H9 (cell line): Measurements from ENCODE around the gene PRKAG2. TPM values are rescaled to one million over a fixed set of nuclear protein-coding genes. Genes with fewer than 3 reads are reported as not detected.

Experiments
- DNase-seq: peaks from one replicate; pipeline ENCODE4 v3.0.0-alpha.2; 2017
- H2AFZ ChIP-seq: one replicate; pipeline ENCODE4 v1.6.1; 2013; ENCODE audit warnings: mild to moderate bottlenecking, low read length, control low read depth, moderate library complexity
- H2AK5ac ChIP-seq: 2 replicates; pipeline ENCODE4 v1.6.1; 2013; ENCODE audit warnings: low read length, control low read depth, mixed read lengths; ENCODE audit not compliant: insufficient read length
- H2BK120ac ChIP-seq: one replicate; pipeline ENCODE4 v1.6.1; 2013; ENCODE audit warnings: low read depth, mild to moderate bottlenecking, low read length, control low read depth, inconsistent platforms; ENCODE audit not compliant: poor library complexity, severe bottlenecking
- H2BK12ac ChIP-seq: 2 replicates; pipeline ENCODE4 v1.6.1; 2013; ENCODE audit warnings: low read length, control low read depth, mixed read lengths, low read depth; ENCODE audit not compliant: insufficient read length
- H2BK15ac ChIP-seq: 2 replicates; pipeline ENCODE4 v1.6.1; 2013; ENCODE audit warnings: low read depth, low read length, control low read depth
- H2BK20ac ChIP-seq: one replicate; pipeline ENCODE4 v1.6.1; 2013; ENCODE audit warnings: low read depth, mild to moderate bottlenecking, low read length, control low read depth, inconsistent platforms; ENCODE audit not compliant: poor library complexity, severe bottlenecking
- H2BK5ac ChIP-seq: 2 replicates; pipeline ENCODE4 v1.6.1; 2013; ENCODE audit warnings: low read length, control low read depth, mixed read lengths; ENCODE audit not compliant: insufficient read length
- H3K14ac ChIP-seq: 2 replicates; pipeline ENCODE4 v1.6.1; 2013; ENCODE audit warnings: low read length, control low read depth; ENCODE audit not compliant: insufficient read depth
- H3K18ac ChIP-seq: 2 replicates; pipeline ENCODE4 v1.6.1; 2013; ENCODE audit warnings: low read depth, mild to moderate bottlenecking, mixed read lengths, low read length, control low read depth; ENCODE audit not compliant: insufficient read length
- H3K23ac ChIP-seq: 2 replicates; pipeline ENCODE4 v1.6.1; 2013; ENCODE audit warnings: low read length, control low read depth, mixed read lengths, low read depth; ENCODE audit not compliant: insufficient read length
- H3K23me2 ChIP-seq: 2 replicates; pipeline ENCODE4 v1.6.1; 2013; ENCODE audit warnings: low read depth, mild to moderate bottlenecking, mixed read lengths, low read length, control low read depth; ENCODE audit not compliant: insufficient read length, poor library complexity, severe bottlenecking
- H3K27ac ChIP-seq: 2 replicates; pipeline ENCODE4 v1.5.1; 2013; ENCODE audit warnings: low read length, control low read depth, mixed read lengths, low read depth; ENCODE audit not compliant: insufficient read length
- H3K27me3 ChIP-seq: 2 replicates; pipeline ENCODE4 v1.6.1; 2013; ENCODE audit warnings: low read length, control low read depth, inconsistent platforms; ENCODE audit not compliant: insufficient read depth
- H3K4ac ChIP-seq: 2 replicates; pipeline ENCODE4 v1.6.1; 2013; ENCODE audit warnings: low read depth, mild to moderate bottlenecking, control low read depth, inconsistent platforms, low read length, moderate library complexity
- H3K4me1 ChIP-seq: 2 replicates; pipeline ENCODE4 v1.6.1; 2013; ENCODE audit warnings: low read length, control low read depth, inconsistent platforms; ENCODE audit not compliant: insufficient read depth
- H3K4me2 ChIP-seq: 2 replicates; pipeline ENCODE4 v1.6.1; 2013; ENCODE audit warnings: low read length, control low read depth, mixed read lengths; ENCODE audit not compliant: insufficient read length, insufficient read depth
- H3K56ac ChIP-seq: 2 replicates; pipeline ENCODE4 v1.6.1; 2013; ENCODE audit warnings: low read depth, mild to moderate bottlenecking, mixed read lengths, low read length, control low read depth; ENCODE audit not compliant: insufficient read length
- H3K79me1 ChIP-seq: 2 replicates; pipeline ENCODE4 v1.6.1; 2013; ENCODE audit warnings: low read depth, mild to moderate bottlenecking, moderate library complexity, low read length, control low read depth, inconsistent platforms; ENCODE audit not compliant: insufficient read depth, poor library complexity, severe bottlenecking
- H3K79me2 ChIP-seq: 2 replicates; pipeline ENCODE4 v1.6.1; 2013; ENCODE audit warnings: low read length, control low read depth, inconsistent platforms; ENCODE audit not compliant: insufficient read depth
- H3K9ac ChIP-seq: 2 replicates; pipeline ENCODE4 v1.6.1; 2013; ENCODE audit warnings: low read length, control low read depth, mixed read lengths; ENCODE audit not compliant: insufficient read length; ENCODE audit errors: extremely low read depth
- H3K9me3 ChIP-seq: one replicate; pipeline ENCODE4 v1.6.1; 2013; ENCODE audit warnings: low read depth, low read length, inconsistent platforms; ENCODE audit not compliant: control insufficient read depth
- H3T11ph ChIP-seq: one replicate; pipeline ENCODE4 v1.6.1; 2013; ENCODE audit warnings: mild to moderate bottlenecking, low read length, control low read depth, inconsistent platforms
- H4K20me1 ChIP-seq: one replicate; pipeline ENCODE4 v1.6.1; 2013; ENCODE audit not compliant: control insufficient read depth, insufficient read length, insufficient read depth
- H4K5ac ChIP-seq: 2 replicates; pipeline ENCODE4 v1.6.1; 2013; ENCODE audit warnings: low read depth, mild to moderate bottlenecking, mixed read lengths, low read length, control low read depth; ENCODE audit not compliant: insufficient read length
- H4K8ac ChIP-seq: replicated peaks from 2 replicates; pipeline ENCODE4 v1.6.1; 2013; ENCODE audit warnings: low read length, control low read depth, mixed read lengths, low read depth; ENCODE audit not compliant: insufficient read length
- H4K91ac ChIP-seq: 2 replicates; pipeline ENCODE4 v1.6.1; 2013; ENCODE audit warnings: low read depth, mild to moderate bottlenecking, moderate library complexity, mixed read lengths, low read length, control low read depth; ENCODE audit not compliant: insufficient read length
- H3K27ac Mint-ChIP-seq, 3 experiments: 2 replicates in 2 of 3; 3 replicates in 1 of 3; pipeline ENCODE4 v1.8.0; 2020 to 2021; ENCODE audit warnings: mixed read lengths in 3 of 3, mild to moderate bottlenecking in 1 of 3, moderate library complexity in 1 of 3
- H3K27me3 Mint-ChIP-seq: 2 replicates; pipeline ENCODE4 v1.8.0; 2021; ENCODE audit warnings: low read depth, mild to moderate bottlenecking, moderate library complexity, mixed read lengths
- H3K36me3 Mint-ChIP-seq, 3 experiments: 2 replicates in 2 of 3; 3 replicates in 1 of 3; pipeline ENCODE4 v1.8.0; 2020 to 2021; ENCODE audit warnings: low read depth in 3 of 3, mixed read lengths in 3 of 3; ENCODE audit not compliant: insufficient read depth in 1 of 3
- H3K4me1 Mint-ChIP-seq, 2 experiments: 2 replicates each; pipeline ENCODE4 v1.8.0; 2020; ENCODE audit warnings: mixed read lengths in 2 of 2
- H3K4me3 Mint-ChIP-seq, 2 experiments: 2 replicates in 1 of 2; 3 replicates in 1 of 2; pipeline ENCODE4 v1.8.0; 2020 to 2021; ENCODE audit warnings: mild to moderate bottlenecking in 2 of 2, mixed read lengths in 2 of 2, moderate library complexity in 1 of 2
- H3K9me3 Mint-ChIP-seq, 2 experiments: 2 replicates in 1 of 2; 3 replicates in 1 of 2; pipeline ENCODE4 v1.8.0; 2020; ENCODE audit warnings: mild to moderate bottlenecking in 2 of 2, mixed read lengths in 2 of 2, moderate library complexity in 1 of 2
- WGBS: extraction: QIAGEN DNeasy Blood & Tissue Kit; methylation state at CpG from one replicate; pipeline ENCODE4 v1.1.7; 2013; ENCODE audit warnings: missing lambda C conversion rate, low lambda C conversion rate, mixed read lengths; ENCODE audit not compliant: insufficient read length; ENCODE audit errors: extremely low coverage; 5-methylcytosine and 5-hydroxymethylcytosine counted together
- total RNA-seq: library from RNA; stranded (reverse); gene quantifications from 2 replicates; pipeline ENCODE4 v1.2.1, GENCODE V29; 2021
- TF ChIP-seq, protein P1 (sequence below): fragments of 200-600 bp; sonication (generic); conservative IDR thresholded peaks from 3 replicates; pipeline ENCODE4 v1.8.0; 2021; ENCODE audit warnings: antibody characterized with exemption, mild to moderate bottlenecking

The PRKAG2 gene
- total RNA-seq, 1 experiment from 2014 or later: 11.8 TPM

DNA sequence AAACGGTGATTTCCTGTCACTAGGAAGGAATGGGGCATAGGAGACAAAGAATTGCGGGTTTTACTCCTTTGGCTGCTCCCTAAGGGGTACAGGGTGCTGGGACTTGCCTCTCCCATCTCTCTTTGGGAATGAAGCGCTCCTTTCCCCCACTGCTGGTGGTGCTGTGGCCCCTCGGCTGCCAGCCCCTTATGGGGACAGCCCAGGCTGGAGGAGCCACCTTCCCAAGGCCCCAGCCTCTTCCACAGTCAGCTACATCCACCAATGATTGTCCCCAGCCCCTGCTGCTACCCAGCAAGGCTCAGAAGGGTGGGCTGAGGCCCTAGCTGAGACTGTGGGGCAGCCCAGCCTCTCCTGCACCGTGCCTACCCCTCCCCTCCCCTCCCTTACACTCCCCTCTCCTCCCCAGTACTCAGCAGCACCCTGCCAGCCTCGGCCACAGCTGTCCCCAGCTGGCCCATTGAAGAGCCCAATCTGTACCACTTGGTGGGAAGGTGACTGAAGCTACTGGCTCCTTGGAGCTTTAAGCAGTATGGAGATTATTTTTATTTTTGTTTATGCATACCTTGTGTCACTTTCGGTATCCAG lies 19.0 kb downstream of the PRKAG2 start:
- no peak overlapping the region for H3K18ac ChIP-seq
- H2BK20ac ChIP-seq: no peak overlapping the region
- H3K4me1 Mint-ChIP-seq: peaks cover 0 to 8% of the 10 kb centered on the region in 2 experiments; a peak in 2 of 4 replicates
- no peak overlapping the region for H2BK120ac ChIP-seq
- H3T11ph ChIP-seq: no peak overlapping the region
- H3K4me1 ChIP-seq: no peaks in the 10 kb centered on the region
- no peaks in the 10 kb centered on the region for H4K20me1 ChIP-seq
- no peak overlapping the region for H4K8ac ChIP-seq
- H3K27ac Mint-ChIP-seq: no peak overlapping the region
- no peak overlapping the region for H3K9ac ChIP-seq
- H3K23ac ChIP-seq: no peak overlapping the region
- H2BK5ac ChIP-seq: no peak overlapping the region
- no peak overlapping the region for H2BK12ac ChIP-seq
- H4K91ac ChIP-seq: no peak overlapping the region
- H3K9me3 ChIP-seq: no peaks in the 10 kb centered on the region
- H3K79me2 ChIP-seq: no peaks in the 10 kb centered on the region
- WGBS: no CpG with 5 or more reads among the region's 7 CpGs
- no peaks in the 10 kb centered on the region; the same call in 1 of the 2 replicates for H3K27me3 Mint-ChIP-seq
- no peak overlapping the region for H3K27ac ChIP-seq
- TF ChIP-seq, protein P1, sequence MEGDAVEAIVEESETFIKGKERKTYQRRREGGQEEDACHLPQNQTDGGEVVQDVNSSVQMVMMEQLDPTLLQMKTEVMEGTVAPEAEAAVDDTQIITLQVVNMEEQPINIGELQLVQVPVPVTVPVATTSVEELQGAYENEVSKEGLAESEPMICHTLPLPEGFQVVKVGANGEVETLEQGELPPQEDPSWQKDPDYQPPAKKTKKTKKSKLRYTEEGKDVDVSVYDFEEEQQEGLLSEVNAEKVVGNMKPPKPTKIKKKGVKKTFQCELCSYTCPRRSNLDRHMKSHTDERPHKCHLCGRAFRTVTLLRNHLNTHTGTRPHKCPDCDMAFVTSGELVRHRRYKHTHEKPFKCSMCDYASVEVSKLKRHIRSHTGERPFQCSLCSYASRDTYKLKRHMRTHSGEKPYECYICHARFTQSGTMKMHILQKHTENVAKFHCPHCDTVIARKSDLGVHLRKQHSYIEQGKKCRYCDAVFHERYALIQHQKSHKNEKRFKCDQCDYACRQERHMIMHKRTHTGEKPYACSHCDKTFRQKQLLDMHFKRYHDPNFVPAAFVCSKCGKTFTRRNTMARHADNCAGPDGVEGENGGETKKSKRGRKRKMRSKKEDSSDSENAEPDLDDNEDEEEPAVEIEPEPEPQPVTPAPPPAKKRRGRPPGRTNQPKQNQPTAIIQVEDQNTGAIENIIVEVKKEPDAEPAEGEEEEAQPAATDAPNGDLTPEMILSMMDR: no peak
- H3K56ac ChIP-seq: no peak overlapping the region
- no peaks in the 10 kb centered on the region for H3K27me3 ChIP-seq
- no peak overlapping the region for H3K4ac ChIP-seq
- no peaks in the 10 kb centered on the region for H3K23me2 ChIP-seq
- no peak overlapping the region; the same call in 1 of the 2 replicates for H3K14ac ChIP-seq
- H3K79me1 ChIP-seq: no peaks in the 10 kb centered on the region
- no peak overlapping the region for H2AK5ac ChIP-seq
- no peak overlapping the region for H3K4me3 Mint-ChIP-seq
- H3K4me2 ChIP-seq: no peak overlapping the region
- no peak overlapping the region for H4K5ac ChIP-seq
- no peak for DNase-seq
- no peaks in the 10 kb centered on the region for H3K9me3 Mint-ChIP-seq
- no peak overlapping the region for H2BK15ac ChIP-seq
- H2AFZ ChIP-seq: no peak overlapping the region
- H3K36me3 Mint-ChIP-seq: no peaks in the 10 kb centered on the region
